Upper lobe of left lung (tissue), 6 donors: ENCODE measurements around the gene ATP2B2. TPM values are rescaled to one million over a fixed set of nuclear protein-coding genes. Genes with fewer than 3 reads are reported as not detected.

Source experiments
- ATAC-seq, 2 donors: fragments of 200-7000 bp; cut with Tn5 transposase; one replicate each; pipeline ENCODE4 v1.9.1; 2022; ENCODE audit warnings: mild to moderate bottlenecking in 2 of 2, moderate library complexity in 2 of 2; ENCODE audit not compliant: low FRiP score in 2 of 2
- DNase-seq, 2 donors: peaks; one replicate each; pipeline ENCODE4 v3.0.0-alpha.2; 2019 to 2020
- H3K27ac ChIP-seq, 4 donors: fragments of 200-600 bp; sonication (generic); one replicate each; pipeline ENCODE4 v1.5.1; 2016 to 2019
- H3K27me3 ChIP-seq, 4 donors: fragments of 200-600 bp; sonication (generic); one replicate each; pipeline ENCODE4 v1.5.1; 2017 to 2019
- H3K36me3 ChIP-seq, 4 donors: fragments of 200-600 bp; sonication (generic); one replicate each; pipeline ENCODE4 v1.5.1; 2016 to 2019
- H3K4me1 ChIP-seq, 4 donors: fragments of 200-600 bp; sonication (generic); one replicate each; pipeline ENCODE4 v1.5.1; 2018 to 2019
- H3K4me3 ChIP-seq, 4 donors: fragments of 200-600 bp; sonication (generic); one replicate each; pipeline ENCODE4 v1.5.1; 2017 to 2019; ENCODE audit warnings: mild to moderate bottlenecking in 2 of 4, moderate library complexity in 1 of 4
- H3K9me3 ChIP-seq, 4 donors: fragments of 200-600 bp; sonication (generic); one replicate each; pipeline ENCODE4 v1.5.1; 2018 to 2019
- CTCF ChIP-seq, 6 experiments: fragments of 450-650 bp in 4 of 6; fragments of 200-600 bp in 2 of 6; sonication (generic) in 2 of 6; IDR thresholded peaks; one replicate each; pipeline ENCODE4 v1.5.1; 2016 to 2019; ENCODE audit warnings: antibody characterized with exemption in 6 of 6
- EP300 ChIP-seq, 4 donors: sonication (generic); formaldehyde crosslinking; IDR thresholded peaks; one replicate each; pipeline ENCODE4 v1.5.1; 2017; ENCODE audit warnings: antibody characterized with exemption in 4 of 4, control low read depth in 2 of 4
- POLR2A ChIP-seq, 4 donors: fragments of 450-650 bp; IDR thresholded peaks; one replicate each; pipeline ENCODE4 v1.5.1; 2016 to 2017; ENCODE audit warnings: antibody characterized with exemption in 4 of 4, mild to moderate bottlenecking in 2 of 4
- POLR2AphosphoS5 ChIP-seq, 2 donors: sonication (generic); formaldehyde crosslinking; IDR thresholded peaks; one replicate each; pipeline ENCODE4 v1.5.1; 2017; ENCODE audit warnings: antibody characterized with exemption in 2 of 2
- WGBS, 2 donors: methylation state at CpG; one replicate each; pipeline ENCODE4 v1.1.5; 2017 to 2018; 5-methylcytosine and 5-hydroxymethylcytosine counted together
- total RNA-seq, 6 donors: library from RNA; depleted of rRNA in 4 of 6; stranded (reverse); fragments of >200 nt in 4 of 6; gene quantifications; one replicate each; pipeline versions ENCODE4 v1.1.0 to v1.2.1, GENCODE V29; 2016 to 2021
- donor health status: DM: no; HTN: no; CAD: no; lungs with moderate emphysema.
- donor health status: DM: no; HTN: yes; CAD: no; lungs with severe emphysema.

Gene ATP2B2
- total RNA-seq, 6 donors from 2014 or later: 0.13 to 0.30 TPM; not detected in 4

- Histone ChIP-seq H3K27ac (no peak overlapping the region), H3K27me3 (no peaks in the 10 kb centered on the region), H3K4me1 (peaks cover 0 to 2% (median 0%) of the 10 kb centered on the region in 4 donors), H3K9me3 (no peaks in the 10 kb centered on the region), H3K36me3 (no peaks in the 10 kb centered on the region), H3K4me3 (no peak overlapping the region)
- ATAC-seq (no peak), DNase-seq (no peak)
- no peak for TF ChIP-seq POLR2AphosphoS5 (IDR thresholded peaks at IDR 0.05)
- 76 to 85% methylated on average over 2 of the region's 2 CpGs for WGBS, 2 donors
Measured at GRCh38 chr3:10549617-10550230, 44.3 kb upstream of the ATP2B2 start.

DNA sequence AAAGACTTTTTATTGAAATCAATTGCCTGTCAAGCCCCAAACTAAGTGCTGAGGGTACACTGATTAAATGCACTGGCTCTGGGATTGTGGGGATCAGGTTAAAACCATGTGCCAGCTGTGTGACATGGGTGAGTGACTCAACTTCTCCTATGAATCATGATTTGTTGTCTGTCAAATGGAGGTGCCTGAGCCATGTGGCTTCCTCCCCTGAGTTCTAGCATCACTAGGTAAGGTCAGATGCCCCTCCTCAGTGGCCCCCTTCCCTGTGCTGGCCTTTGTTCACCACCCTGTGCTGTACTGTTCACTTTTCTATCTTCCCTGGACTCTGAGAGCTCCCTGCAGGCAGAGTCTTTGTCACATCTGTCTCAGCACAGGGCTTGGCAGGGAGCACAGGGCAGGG is 43.6 kb upstream of the ATP2B2 start:
- no peak overlapping the region for H3K4me3 ChIP-seq
- no peak overlapping the region for H3K27ac ChIP-seq
- TF ChIP-seq POLR2AphosphoS5 (IDR thresholded peaks at IDR 0.05) (no peak), POLR2A (IDR thresholded peaks at IDR 0.05) (no peak), CTCF (IDR thresholded peaks at IDR 0.05) (no peak), EP300 (IDR thresholded peaks at IDR 0.05) (no peak)
- no peaks in the 10 kb centered on the region for H3K36me3 ChIP-seq
- H3K4me1 ChIP-seq: peaks cover 0 to 2% (median 0%) of the 10 kb centered on the region in 4 donors
- H3K27me3 ChIP-seq: no peaks in the 10 kb centered on the region
- no peaks in the 10 kb centered on the region for H3K9me3 ChIP-seq
- DNase-seq (no peak), ATAC-seq (no peak)

- ATAC-seq (no peak), DNase-seq (no peak)
- Histone ChIP-seq H3K9me3 (peaks cover 0 to under 1% (median 0%) of the 10 kb centered on the region in 4 donors), H3K27me3 (no peaks in the 10 kb centered on the region), H3K4me3 (no peak overlapping the region), H3K4me1 (peaks cover 0 to 2% (median 0%) of the 10 kb centered on the region in 4 donors), H3K36me3 (no peaks in the 10 kb centered on the region), H3K27ac (no peak overlapping the region)
- TF ChIP-seq POLR2A (IDR thresholded peaks at IDR 0.05) (no peak), EP300 (IDR thresholded peaks at IDR 0.05) (no peak), CTCF (IDR thresholded peaks at IDR 0.05) (no peak), POLR2AphosphoS5 (IDR thresholded peaks at IDR 0.05) (no peak)
- WGBS, 2 donors: 53 to 57% methylated on average over 5 to 6 of the region's 6 CpGs
Measured at GRCh38 chr3:10547841-10548783, 42.7 kb upstream of the ATP2B2 start.

GRCh38 chr3:10547413-10547812 is 42.0 kb upstream of the ATP2B2 start:
- ATAC-seq (no peak), DNase-seq (no peak)
- peaks cover 0 to 2% (median 0%) of the 10 kb centered on the region in 4 donors for H3K4me1 ChIP-seq
- TF ChIP-seq CTCF (IDR thresholded peaks at IDR 0.05) (no peak), POLR2A (IDR thresholded peaks at IDR 0.05) (no peak), EP300 (IDR thresholded peaks at IDR 0.05) (no peak), POLR2AphosphoS5 (IDR thresholded peaks at IDR 0.05) (no peak)
- H3K9me3 ChIP-seq: peaks cover 0 to 5% (median 4%) of the 10 kb centered on the region in 4 donors
- no peaks in the 10 kb centered on the region for H3K36me3 ChIP-seq
- H3K27ac ChIP-seq: no peak overlapping the region
- no peaks in the 10 kb centered on the region for H3K27me3 ChIP-seq
- 87% methylated on average over 7 of the region's 7 CpGs for WGBS, 2 donors
- H3K4me3 ChIP-seq: no peak overlapping the region

DNA sequence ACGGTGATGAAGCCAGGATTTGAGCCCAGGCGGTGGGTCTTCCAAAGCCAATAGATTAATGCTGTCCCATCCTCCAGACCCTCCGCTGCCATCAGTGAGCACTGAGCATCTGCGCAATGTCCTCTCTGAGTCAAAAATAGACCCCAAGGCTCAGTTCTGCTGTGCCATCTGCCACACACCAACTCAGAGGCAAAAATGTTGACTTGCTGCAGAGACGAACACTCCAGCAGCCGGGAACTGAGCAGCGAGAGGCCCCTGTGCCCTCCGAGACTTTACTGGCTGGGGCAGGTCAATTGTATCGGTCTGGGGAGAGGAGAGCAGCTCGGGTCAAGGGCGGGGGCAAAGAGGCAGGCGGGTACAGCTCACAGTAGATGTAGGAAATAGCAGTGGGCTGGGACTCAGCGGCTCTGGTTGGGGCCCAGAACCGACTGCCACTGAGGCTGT is 41.5 kb upstream of the ATP2B2 start:
- H3K27me3 ChIP-seq: no peaks in the 10 kb centered on the region
- peaks cover 0 to under 1% (median 0%) of the 10 kb centered on the region in 4 donors for H3K4me1 ChIP-seq
- ATAC-seq (no peak), DNase-seq (no peak)
- no peak overlapping the region for H3K27ac ChIP-seq
- H3K9me3 ChIP-seq: peaks cover 0 to 8% (median 5%) of the 10 kb centered on the region in 4 donors
- no peak overlapping the region for H3K4me3 ChIP-seq
- WGBS, 2 donors: 88 to 94% methylated on average over 11 to 14 of the region's 14 CpGs
- no peak for TF ChIP-seq POLR2A (IDR thresholded peaks at IDR 0.05)
- no peak for TF ChIP-seq EP300 (IDR thresholded peaks at IDR 0.05)
- TF ChIP-seq POLR2AphosphoS5 (IDR thresholded peaks at IDR 0.05): no peak
- TF ChIP-seq CTCF (IDR thresholded peaks at IDR 0.05): no peak
- no peaks in the 10 kb centered on the region for H3K36me3 ChIP-seq
